Spleen (tissue), 7 donors: ENCODE measurements around the gene GCSAM.

Source experiments
- POLR2A ChIP-seq, 3 donors: fragments of 450-650 bp; IDR thresholded peaks; one replicate each; pipeline ENCODE4 v1.5.1; 2017; ENCODE audit warnings: antibody characterized with exemption in 3 of 3, mild to moderate bottlenecking in 1 of 3
- POLR2AphosphoS5 ChIP-seq, 3 donors: sonication (generic); formaldehyde crosslinking; IDR thresholded peaks; one replicate each; pipeline ENCODE4 v1.5.1; 2017; ENCODE audit warnings: antibody characterized with exemption in 3 of 3
- TF ChIP-seq, protein P1 (sequence below), 11 experiments: fragments of 200-600 bp in 7 of 11; fragments of 450-650 bp in 4 of 11; sonication (generic) in 4 of 11; IDR thresholded peaks in 8 of 11; conservative IDR thresholded peaks in 3 of 11; 1 replicate in 7 of 11; 2 replicates in 4 of 11; pipeline versions ENCODE4 v1.4.0 to v1.8.0; 2016 to 2021; ENCODE audit warnings: antibody characterized with exemption in 11 of 11, inconsistent platforms in 4 of 11, mild to moderate bottlenecking in 1 of 11
- donor health status: DM: no; HTN: no; CAD: no; lungs with moderate emphysema.
- donor health status: DM: no; HTN: no; CAD: no.
- donor health status: DM: no; HTN: no; CAD: no.

DNA sequence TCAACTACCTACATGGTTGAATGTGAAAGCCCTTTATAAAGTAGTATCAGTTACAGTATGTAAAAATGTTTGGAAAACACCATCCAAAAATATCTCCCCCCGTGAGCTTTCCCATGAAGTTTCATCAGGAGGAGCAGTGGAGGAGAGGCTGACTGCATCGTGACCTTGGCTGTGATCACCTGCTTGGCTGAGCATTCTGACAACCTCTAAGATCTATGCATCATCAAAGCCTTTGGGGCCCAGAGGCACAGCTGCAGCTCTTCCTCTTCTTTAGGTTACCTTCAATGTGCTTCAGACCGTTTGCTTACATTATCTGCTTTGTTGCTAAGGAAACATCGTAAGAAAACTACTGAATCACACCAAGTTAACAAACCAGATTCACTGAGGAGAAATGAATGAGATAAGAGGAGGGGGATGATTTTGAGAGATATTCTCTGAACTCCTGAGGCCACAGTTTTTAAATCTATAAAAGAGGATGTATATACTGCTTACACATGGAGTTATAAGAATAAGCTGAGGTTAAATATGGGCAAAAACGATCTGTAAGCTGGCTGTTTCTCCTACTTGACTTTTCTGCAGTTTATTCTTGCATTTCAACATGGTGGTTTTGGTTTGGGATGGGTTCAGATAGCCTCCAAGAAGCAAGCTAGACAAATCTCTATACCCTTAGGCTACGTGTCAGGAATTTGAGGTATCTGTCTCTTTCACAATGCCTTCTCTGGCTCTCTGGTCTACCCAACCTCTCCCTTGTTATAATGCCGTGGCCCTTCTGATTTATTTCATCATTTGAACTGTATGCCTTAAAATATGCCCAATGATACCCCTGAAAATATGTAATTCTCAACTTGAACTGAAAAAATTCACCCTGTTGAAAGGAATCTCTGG, 4.0 kb downstream of the GCSAM start:
- TF ChIP-seq, protein P1, sequence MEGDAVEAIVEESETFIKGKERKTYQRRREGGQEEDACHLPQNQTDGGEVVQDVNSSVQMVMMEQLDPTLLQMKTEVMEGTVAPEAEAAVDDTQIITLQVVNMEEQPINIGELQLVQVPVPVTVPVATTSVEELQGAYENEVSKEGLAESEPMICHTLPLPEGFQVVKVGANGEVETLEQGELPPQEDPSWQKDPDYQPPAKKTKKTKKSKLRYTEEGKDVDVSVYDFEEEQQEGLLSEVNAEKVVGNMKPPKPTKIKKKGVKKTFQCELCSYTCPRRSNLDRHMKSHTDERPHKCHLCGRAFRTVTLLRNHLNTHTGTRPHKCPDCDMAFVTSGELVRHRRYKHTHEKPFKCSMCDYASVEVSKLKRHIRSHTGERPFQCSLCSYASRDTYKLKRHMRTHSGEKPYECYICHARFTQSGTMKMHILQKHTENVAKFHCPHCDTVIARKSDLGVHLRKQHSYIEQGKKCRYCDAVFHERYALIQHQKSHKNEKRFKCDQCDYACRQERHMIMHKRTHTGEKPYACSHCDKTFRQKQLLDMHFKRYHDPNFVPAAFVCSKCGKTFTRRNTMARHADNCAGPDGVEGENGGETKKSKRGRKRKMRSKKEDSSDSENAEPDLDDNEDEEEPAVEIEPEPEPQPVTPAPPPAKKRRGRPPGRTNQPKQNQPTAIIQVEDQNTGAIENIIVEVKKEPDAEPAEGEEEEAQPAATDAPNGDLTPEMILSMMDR (IDR thresholded peaks at IDR 0.05 in 8 of 11, conservative IDR thresholded peaks at IDR 0.05 in 3 of 11): no peak
- no peak for TF ChIP-seq POLR2AphosphoS5 (IDR thresholded peaks at IDR 0.05)
- TF ChIP-seq POLR2A (IDR thresholded peaks at IDR 0.05): no peak
